Spleen (tissue), 7 donors: ENCODE measurements around the gene KHDRBS2.

Experiments used
- POLR2A ChIP-seq, 3 donors: fragments of 450-650 bp; IDR thresholded peaks; one replicate each; pipeline ENCODE4 v1.5.1; 2017; ENCODE audit warnings: antibody characterized with exemption in 3 of 3, mild to moderate bottlenecking in 1 of 3
- POLR2AphosphoS5 ChIP-seq, 3 donors: sonication (generic); formaldehyde crosslinking; IDR thresholded peaks; one replicate each; pipeline ENCODE4 v1.5.1; 2017; ENCODE audit warnings: antibody characterized with exemption in 3 of 3
- TF ChIP-seq, protein P1 (sequence below), 11 experiments: fragments of 200-600 bp in 7 of 11; fragments of 450-650 bp in 4 of 11; sonication (generic) in 4 of 11; IDR thresholded peaks in 8 of 11; conservative IDR thresholded peaks in 3 of 11; 1 replicate in 7 of 11; 2 replicates in 4 of 11; pipeline versions ENCODE4 v1.4.0 to v1.8.0; 2016 to 2021; ENCODE audit warnings: antibody characterized with exemption in 11 of 11, inconsistent platforms in 4 of 11, mild to moderate bottlenecking in 1 of 11
- donor health status: DM: no; HTN: no; CAD: no; lungs with moderate emphysema.
- donor health status: DM: no; HTN: no; CAD: no.
- donor health status: DM: no; HTN: no; CAD: no.

- TF ChIP-seq, protein P1, sequence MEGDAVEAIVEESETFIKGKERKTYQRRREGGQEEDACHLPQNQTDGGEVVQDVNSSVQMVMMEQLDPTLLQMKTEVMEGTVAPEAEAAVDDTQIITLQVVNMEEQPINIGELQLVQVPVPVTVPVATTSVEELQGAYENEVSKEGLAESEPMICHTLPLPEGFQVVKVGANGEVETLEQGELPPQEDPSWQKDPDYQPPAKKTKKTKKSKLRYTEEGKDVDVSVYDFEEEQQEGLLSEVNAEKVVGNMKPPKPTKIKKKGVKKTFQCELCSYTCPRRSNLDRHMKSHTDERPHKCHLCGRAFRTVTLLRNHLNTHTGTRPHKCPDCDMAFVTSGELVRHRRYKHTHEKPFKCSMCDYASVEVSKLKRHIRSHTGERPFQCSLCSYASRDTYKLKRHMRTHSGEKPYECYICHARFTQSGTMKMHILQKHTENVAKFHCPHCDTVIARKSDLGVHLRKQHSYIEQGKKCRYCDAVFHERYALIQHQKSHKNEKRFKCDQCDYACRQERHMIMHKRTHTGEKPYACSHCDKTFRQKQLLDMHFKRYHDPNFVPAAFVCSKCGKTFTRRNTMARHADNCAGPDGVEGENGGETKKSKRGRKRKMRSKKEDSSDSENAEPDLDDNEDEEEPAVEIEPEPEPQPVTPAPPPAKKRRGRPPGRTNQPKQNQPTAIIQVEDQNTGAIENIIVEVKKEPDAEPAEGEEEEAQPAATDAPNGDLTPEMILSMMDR (IDR thresholded peaks at IDR 0.05 in 8 of 11, conservative IDR thresholded peaks at IDR 0.05 in 3 of 11), result no peak
- TF ChIP-seq POLR2A (IDR thresholded peaks at IDR 0.05), result no peak
- no peak for TF ChIP-seq POLR2AphosphoS5 (IDR thresholded peaks at IDR 0.05)
Observed at GRCh38 chr6:62288562-62288961, 2.5 kb upstream of the KHDRBS2 start.
